ENCODE results near the gene CCDC102A.

DNA sequence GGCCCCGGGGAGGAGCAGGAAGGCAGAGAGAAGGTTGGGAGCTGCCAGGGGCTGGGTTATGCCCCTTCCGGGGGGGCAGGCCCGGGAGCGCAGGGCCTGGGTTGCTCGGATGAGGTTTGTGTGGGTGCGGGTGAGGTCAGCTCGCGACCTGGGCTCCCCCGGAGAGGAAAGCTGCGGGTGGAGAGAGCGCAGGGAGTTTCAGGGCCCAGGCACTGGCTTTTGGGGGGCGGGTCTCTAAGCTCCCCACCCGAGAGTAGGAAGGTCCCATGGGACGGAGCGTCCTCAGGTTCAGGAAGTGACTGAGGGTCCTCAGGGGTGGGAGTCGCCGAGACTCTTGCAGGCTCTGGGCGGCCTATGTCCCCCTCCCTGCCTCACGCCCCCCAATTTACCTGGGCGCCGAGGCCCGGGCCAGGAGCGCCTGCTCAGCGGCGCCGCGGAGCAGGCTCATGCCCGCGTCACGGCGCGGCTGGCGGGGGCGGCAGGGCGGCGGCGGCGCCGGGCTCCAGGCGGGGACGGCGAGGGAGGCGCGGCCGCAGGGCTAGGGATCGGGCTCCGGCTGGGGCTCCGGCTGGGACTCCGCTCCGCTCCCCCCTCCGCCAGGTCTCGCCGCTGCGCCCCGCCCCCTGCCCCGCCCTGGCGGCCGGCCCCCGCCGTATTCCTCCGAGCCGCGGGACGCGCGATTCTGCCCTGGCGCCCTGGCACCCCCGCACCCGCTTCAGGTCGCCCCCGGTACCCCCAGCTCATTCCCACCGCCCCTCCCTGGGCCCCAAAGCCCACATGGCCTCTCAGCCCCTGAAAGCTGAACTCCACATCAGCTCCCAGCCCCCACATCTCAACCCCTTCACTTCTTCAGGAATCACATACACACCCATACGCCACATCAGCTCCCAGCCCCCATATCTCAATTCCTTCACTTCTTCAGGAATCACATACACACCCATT is 50.2 kb downstream of the CCDC102A start, which contains the start of gene DOK4:
- TF ChIP-seq POLR2AphosphoS5 (IDR thresholded peaks at IDR 0.05): peak in 1 of 2 donors; percentile 32
- no peak for TF ChIP-seq CTCF (IDR thresholded peaks at IDR 0.05)
